Glutamatergic neuron (in vitro differentiated cells): ENCODE data around the gene HDAC2. TPM values are rescaled to one million over a fixed set of nuclear protein-coding genes. Genes with fewer than 3 reads are reported as not detected.

Source experiments
- DNase-seq: peaks from one replicate; pipeline ENCODE4 v3.0.0; 2022
- H3K27ac Mint-ChIP-seq: one replicate; pipeline ENCODE4 v1.8.0; 2020; ENCODE audit warnings: mild to moderate bottlenecking, mixed read lengths, inconsistent platforms; ENCODE audit not compliant: unreplicated experiment
- H3K27me3 Mint-ChIP-seq: one replicate; pipeline ENCODE4 v1.8.0; 2020; ENCODE audit warnings: mild to moderate bottlenecking, moderate library complexity, mixed read lengths, inconsistent platforms; ENCODE audit not compliant: unreplicated experiment
- H3K36me3 Mint-ChIP-seq: one replicate; pipeline ENCODE4 v1.8.0; 2020; ENCODE audit warnings: mild to moderate bottlenecking, mixed read lengths, inconsistent platforms; ENCODE audit not compliant: unreplicated experiment
- H3K4me1 Mint-ChIP-seq: one replicate; pipeline ENCODE4 v1.8.0; 2020; ENCODE audit warnings: mild to moderate bottlenecking, low read depth, mixed read lengths, inconsistent platforms; ENCODE audit not compliant: unreplicated experiment
- H3K4me3 Mint-ChIP-seq: one replicate; pipeline ENCODE4 v1.8.0; 2020; ENCODE audit warnings: mild to moderate bottlenecking, mixed read lengths, inconsistent platforms; ENCODE audit not compliant: unreplicated experiment
- H3K9me3 Mint-ChIP-seq: one replicate; pipeline ENCODE4 v1.8.0; 2020; ENCODE audit warnings: mild to moderate bottlenecking, moderate library complexity, mixed read lengths, inconsistent platforms; ENCODE audit not compliant: unreplicated experiment
- CTCF ChIP-seq: fragments of 200-600 bp; sonication (generic); IDR thresholded peaks from one replicate; pipeline ENCODE4 v1.5.0; 2021; ENCODE audit not compliant: partially characterized antibody, unreplicated experiment
- total RNA-seq: library from RNA; stranded (reverse); fragmentation: NEBNext Ultra II Directional; extraction: Animal tissue kit (Norgen Biotek cat#: 25700); gene quantifications from one replicate; pipeline ENCODE4 v1.2.1, GENCODE V29; 2021; ENCODE audit not compliant: unreplicated experiment

HDAC2 gene
- total RNA-seq, 1 donor from 2014 or later = 389 TPM

GRCh38 chr6:113893866-113894265 lies 77.1 kb downstream of the HDAC2 start:
- Mint-ChIP-seq H3K27me3 (no peaks in the 10 kb centered on the region), H3K27ac (no peak overlapping the region), H3K9me3 (peaks cover 1% of the 10 kb centered on the region), H3K4me3 (no peak overlapping the region), H3K4me1 (no peaks in the 10 kb centered on the region), H3K36me3 (peaks cover 10% of the 10 kb centered on the region)
- TF ChIP-seq CTCF = no peak
- DNase-seq = no peak

GRCh38 chr6:113893451-113893850 lies 77.5 kb downstream of the HDAC2 start:
- H3K27ac Mint-ChIP-seq = no peak overlapping the region
- no peaks in the 10 kb centered on the region for H3K4me1 Mint-ChIP-seq
- TF ChIP-seq CTCF = no peak
- H3K9me3 Mint-ChIP-seq = peaks cover 1% of the 10 kb centered on the region
- H3K36me3 Mint-ChIP-seq = peaks cover 10% of the 10 kb centered on the region
- H3K27me3 Mint-ChIP-seq = no peaks in the 10 kb centered on the region
- DNase-seq = no peak
- H3K4me3 Mint-ChIP-seq = no peak overlapping the region

- Mint-ChIP-seq H3K27me3 (no peaks in the 10 kb centered on the region), H3K27ac (no peak overlapping the region)
Observed at GRCh38 chr6:113888956-113889630, 81.9 kb downstream of the HDAC2 start.

GRCh38 chr6:113888493-113888892 lies 82.5 kb downstream of the HDAC2 start:
- Mint-ChIP-seq H3K9me3 (no peaks in the 10 kb centered on the region), H3K4me1 (no peaks in the 10 kb centered on the region), H3K27ac (no peak overlapping the region), H3K27me3 (no peaks in the 10 kb centered on the region), H3K4me3 (no peak overlapping the region), H3K36me3 (peaks cover 10% of the 10 kb centered on the region)
- no peak for TF ChIP-seq CTCF
- no peak for DNase-seq

More at GRCh38 chr6:113888956-113889630, 81.9 kb downstream of the HDAC2 start:
- no peak overlapping the region for H3K4me3 Mint-ChIP-seq
- no peaks in the 10 kb centered on the region for H3K4me1 Mint-ChIP-seq
- no peak for DNase-seq
- H3K9me3 Mint-ChIP-seq = no peaks in the 10 kb centered on the region
- no peak for TF ChIP-seq CTCF
- H3K36me3 Mint-ChIP-seq = peaks cover 10% of the 10 kb centered on the region

- Mint-ChIP-seq H3K4me1 (no peaks in the 10 kb centered on the region), H3K27me3 (no peaks in the 10 kb centered on the region)
Observed at GRCh38 chr6:113886512-113886911, 84.4 kb downstream of the HDAC2 start.

More at GRCh38 chr6:113886512-113886911, 84.4 kb downstream of the HDAC2 start:
- Mint-ChIP-seq H3K9me3 (no peaks in the 10 kb centered on the region), H3K27ac (no peak overlapping the region), H3K36me3 (peaks cover 3% of the 10 kb centered on the region), H3K4me3 (no peak overlapping the region)
- DNase-seq = no peak
- no peak for TF ChIP-seq CTCF
